Inflammatory macrophage treated with lipopolysaccharide for 1 hour (primary cell): Measurements from ENCODE around the gene TRIM25.

Experiments
- DNase-seq, 2 donors: peaks; one replicate each; pipeline ENCODE4 v3.0.0-alpha.2; 2020 to 2022

TRIM25 gene

DNA sequence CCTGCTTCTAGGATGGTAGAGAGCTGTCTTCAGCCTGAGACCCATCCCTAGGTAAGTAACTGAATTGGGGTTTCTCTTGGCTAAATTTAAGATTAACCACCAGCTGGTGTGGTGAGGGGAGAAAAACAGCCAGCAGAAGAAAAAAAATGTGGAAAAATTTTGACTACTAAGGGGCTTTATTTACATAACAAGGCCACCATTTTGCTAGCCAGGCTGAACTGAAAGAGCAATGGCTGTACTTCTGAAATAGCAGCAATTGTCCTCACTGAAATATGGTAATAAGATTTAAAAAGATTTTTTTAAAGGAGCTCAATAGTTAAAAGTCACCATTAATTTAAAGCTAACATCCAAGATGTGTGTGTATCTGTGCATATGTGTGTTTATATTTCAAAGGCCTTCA is 12.4 kb upstream of the TRIM25 start:
- no peak for DNase-seq

DNA sequence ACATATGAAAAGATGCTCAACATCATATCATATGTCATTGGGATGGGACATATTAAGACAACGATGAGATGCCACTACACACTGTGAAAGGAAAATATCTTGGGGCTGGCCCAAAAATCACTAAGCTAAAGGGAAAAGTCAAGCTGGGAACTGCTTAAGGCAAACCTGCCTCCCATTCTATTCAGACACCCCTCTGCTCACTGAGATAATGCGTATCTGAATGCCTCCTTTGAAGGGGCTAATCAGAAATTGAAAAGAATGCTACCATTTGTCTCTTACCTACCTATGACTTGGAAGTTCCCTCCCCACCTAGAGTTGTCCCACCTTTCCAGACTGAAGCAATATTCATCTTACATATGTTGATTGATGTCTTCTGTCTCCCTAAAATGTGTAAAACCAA is 11.2 kb upstream of the TRIM25 start:
- DNase-seq: no peak

DNA sequence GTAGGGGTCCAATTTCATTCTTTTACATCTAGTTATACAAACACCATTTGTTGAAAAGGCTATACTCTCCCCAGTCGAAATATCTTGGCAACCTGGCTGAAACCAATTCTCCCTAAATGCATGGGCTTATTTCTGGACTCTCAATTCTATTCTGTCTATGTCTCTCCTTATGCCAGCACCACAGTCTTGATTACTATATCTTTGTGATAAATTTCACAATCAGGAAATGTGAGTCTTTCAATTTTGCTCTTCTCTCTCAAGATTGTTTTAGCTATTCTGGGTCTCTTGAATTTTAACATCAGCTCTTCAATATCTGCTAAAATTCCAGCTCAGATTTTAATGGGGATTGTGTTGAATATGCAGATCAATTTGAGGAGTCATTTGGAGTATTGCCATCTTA is 5.9 kb upstream of the TRIM25 start:
- DNase-seq: peak; percentile 35

DNA sequence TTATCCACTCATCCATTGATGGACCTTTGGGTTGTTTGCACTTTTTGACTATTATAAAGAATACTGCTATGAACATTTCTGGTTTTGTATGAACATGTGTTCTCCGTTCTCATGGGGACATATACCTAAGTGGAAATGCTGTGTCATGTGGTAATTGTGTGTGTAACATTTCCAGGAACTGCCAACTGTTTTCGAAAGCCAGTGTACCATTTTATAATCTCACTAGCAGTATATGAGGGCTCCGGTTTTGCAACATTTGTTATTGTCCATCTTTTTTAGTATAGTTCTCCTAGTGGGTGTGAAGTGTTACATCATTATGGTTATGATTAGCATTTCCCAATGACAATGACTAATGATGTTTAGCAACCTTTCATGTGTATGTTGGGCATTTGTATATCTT is 5.1 kb upstream of the TRIM25 start:
- DNase-seq: peak; percentile 98

DNA sequence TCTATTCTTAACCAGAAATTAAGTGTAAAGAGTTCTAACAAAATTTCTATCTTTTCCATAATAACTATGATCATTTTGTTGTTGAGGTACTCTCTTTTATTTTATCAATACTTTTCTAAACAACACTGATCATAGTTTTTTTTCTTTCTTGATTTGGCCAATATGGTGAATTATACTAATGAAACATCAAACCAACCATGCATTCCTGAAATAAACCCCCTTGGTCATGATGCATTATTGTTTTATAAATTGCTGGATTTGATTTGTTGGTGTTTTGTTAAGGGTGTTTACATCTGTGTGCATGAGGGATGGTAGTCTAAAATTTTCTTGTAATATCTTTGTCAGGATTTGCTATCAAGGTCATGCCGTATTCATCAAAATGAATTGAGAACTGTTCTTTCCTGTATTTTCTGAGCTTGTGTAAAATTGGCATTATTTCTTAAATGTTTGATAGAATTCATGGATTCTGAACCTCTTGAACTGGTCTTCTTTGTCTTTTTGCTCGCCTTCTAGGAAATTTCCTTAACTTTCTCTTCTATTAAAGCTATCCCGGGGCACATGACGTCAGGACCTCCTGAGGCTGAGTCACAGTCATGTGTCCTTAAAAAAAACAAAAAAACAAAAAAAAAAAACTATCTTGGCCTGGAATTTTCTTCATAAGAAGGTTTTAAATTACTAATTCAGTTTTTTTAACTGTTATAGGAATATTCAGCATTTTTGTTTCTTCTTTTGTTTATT is 3.9 kb upstream of the TRIM25 start:
- DNase-seq: peak; percentile 78 to 81

DNA sequence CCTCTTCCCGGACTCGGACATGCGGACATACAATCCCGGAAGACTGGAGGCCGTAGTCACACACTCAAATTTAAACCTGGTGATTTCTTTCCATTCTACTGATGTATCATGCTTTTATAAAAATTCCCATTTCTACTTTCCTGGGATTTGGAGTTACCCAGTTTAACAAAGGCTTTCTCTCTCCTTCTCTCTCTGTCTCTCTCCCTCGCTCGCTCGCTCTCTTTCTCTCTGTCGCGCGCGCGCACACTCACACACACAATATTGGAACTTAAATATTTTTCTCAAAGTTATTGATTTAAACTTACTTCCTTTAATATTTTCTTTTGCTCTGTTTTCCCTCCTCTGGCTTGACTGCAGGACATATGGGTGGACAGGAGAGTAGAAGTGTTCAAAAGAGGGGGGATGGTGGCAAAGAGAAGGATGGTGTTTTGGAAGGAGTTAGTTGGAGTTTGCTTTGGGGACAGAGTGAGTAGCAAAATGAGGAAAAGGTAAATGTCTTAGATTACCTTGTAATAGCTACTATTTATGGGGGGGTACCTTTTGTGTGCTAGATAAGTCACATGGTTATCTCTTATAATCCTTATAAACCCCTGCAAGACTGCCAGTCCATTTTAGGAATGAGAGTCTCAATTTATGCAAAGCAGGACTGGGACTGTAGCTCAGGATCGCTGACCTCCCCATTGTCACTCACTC is 878 bp upstream of the TRIM25 start:
- DNase-seq: peak in 1 of 2 donors; percentile 37

DNA sequence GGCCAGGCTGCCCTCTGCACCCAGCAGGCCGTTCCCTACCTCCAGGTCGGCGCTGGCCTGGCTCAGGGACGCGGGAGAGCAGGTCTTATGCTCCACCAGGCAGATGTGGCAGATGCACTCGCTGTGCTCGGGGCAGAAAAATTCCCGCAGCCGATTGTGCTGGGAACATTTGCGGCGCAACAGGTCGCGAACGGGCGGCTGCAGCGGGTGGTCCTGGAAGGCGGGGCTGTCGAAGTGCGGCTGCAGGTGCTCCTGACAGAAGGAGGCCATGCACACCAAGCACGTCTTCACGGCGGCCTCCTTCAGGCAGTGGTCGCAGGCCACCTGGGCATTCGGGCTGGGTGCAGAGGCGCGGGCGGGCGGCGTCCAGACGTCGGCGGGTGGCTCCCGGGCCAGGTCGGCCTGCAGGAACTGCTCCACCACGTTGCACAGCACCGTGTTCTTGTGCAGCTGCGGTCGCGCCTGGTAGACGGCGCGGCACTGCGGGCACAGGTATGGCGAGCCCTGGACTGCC is 439 bp downstream of the TRIM25 start:
- no peak for DNase-seq

DNA sequence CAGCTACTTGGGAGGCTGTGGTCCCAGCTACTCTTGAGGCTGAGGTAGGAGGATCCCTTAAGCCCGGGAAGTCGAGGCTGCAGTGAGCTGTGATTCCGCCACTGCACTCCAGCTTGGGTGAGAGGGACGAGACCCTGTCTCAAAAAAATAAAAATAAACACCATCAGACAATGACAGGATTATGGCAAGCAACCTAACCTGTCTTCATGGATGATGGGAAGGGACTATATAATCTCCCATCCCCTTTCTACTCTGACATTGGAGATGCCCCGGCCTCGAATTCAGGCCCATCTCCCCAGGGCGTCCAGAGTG is 893 bp downstream of the TRIM25 start:
- no peak for DNase-seq

DNA sequence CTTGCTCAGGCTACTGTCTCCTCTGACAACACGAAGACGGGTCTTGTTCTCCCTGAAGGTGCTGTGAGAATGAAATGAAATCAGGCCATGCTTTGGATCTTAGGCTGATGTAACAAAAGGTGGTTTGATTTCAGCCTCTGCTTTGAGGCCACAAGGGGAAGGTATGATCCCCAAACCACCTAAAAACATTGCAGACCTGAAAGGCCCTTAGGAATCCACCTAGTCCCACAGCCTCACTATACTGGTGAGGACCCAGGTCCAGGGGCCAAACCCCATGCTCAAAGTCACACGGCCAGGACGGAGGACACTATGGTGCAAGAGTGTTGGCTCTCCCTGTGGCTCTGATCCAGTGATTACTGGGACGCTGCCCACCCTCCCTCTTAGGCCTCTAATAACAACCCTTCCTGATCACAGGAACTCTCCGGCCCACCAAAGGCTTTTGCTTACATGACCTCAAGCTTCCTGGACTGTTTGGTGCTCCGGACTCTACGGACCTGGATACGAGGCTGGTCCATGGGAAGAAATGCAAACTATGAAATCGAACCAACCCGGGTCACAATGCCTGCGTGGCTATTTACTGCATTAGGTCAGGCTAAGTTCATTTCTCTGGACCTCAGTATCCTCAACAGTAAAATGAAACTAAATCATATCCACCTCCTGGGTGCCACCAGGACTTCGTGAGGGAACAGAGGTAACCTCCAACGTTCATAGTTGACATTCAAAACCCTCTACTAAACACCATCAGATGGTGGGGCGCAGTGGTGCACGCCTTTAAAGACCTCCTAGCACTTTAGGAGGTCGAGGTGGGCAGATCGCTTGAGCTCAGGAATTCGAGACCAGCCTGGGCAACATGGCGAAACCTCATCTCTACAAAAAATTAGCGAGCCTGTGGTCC is 1.5 kb downstream of the TRIM25 start:
- DNase-seq: peak in 1 of 2 donors; percentile 27

DNA sequence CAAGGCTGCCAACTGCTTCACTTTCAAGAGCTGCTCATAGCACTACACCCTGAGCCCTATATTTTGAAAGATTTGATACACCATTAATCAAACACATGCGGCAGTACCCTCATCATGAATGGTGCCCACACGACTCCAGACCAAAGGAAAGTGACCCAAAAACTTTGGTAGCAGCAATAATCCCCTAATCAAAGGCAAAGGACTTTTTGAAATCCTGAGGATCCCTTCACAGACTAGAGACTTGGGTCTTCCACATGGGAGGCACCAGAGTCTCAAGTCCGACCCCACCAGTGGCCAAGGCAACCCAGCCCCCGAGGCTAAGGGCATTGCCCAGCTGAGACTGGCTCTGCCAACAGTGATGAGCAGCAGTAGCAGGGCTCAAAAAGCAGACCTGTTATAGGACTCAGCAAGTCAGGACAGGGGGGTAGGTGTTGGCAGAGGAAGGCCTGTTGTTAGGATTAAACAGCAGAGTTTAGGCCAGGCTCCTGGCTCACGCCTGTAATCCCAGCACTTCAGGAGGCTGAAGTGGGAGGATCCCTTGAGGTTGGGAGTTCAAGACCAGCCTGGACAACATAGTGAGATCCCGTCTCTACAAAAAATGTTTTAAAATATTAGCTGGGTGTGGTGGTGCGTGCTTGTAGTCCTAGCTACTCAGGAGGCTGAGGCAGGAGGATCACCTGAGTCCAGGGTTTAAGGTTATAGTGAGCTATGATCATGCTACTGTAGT is 3.2 kb downstream of the TRIM25 start:
- DNase-seq: no peak

DNA sequence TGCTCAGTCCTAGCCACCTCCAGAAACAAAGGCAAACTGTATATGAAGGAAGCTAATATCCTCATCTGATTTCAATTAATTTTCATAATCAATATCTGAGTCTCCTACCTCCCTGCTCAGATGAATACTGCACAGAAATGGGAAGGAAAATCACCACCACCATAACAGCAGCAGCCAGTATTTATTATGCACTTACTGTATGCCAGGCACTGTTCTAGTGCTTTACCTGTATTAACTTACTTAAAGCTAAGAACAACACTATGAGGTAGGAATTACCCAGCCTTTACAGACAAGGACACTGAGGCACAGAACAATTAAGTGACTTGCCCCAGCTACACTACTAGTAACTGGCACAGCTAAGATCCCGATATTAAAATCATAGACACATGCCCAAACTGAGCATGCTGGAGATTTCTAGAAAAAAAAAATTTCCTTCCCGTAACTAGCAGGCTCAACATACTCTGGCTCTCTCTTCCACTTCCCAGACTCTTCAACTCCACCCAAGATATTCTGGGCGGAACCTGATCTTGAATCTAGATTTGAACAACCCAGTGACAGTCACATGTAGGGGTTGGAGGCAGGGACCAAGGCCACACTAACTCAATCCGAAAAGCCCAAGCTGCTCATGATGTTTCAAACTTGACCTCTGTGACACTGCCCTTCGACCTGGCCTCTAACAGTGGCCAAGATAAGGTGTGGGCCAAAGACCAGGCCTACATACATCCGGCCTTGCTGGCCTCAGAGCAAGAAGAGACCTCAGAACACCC is 3.9 kb downstream of the TRIM25 start:
- DNase-seq: peak; percentile 71 to 79

DNA sequence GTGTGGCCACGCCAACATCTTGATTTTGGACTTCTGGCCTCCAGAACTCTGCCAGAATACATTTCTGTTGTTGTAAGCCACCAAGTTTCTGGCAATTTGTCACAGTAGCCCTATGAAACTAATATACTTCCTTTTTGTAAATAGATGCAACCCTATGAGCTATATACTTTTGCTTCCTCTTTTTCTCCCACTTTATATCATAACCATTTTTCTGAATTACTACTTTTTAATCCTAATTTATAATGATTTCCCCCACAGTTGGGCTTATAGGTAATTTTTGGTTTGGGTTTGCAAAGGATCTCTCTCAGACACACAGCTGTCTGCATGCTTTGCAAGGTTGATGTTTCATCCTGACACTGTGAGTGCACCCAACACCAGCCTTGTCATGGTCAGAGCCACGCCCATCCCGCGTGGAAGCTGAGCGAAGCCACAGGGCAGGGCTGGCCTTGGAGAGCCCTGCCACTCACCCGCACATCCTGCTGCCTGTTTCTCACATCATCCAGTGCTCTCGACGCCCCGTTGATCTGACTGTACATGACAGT is 5.8 kb downstream of the TRIM25 start:
- peak; percentile 79 to 86 for DNase-seq

DNA sequence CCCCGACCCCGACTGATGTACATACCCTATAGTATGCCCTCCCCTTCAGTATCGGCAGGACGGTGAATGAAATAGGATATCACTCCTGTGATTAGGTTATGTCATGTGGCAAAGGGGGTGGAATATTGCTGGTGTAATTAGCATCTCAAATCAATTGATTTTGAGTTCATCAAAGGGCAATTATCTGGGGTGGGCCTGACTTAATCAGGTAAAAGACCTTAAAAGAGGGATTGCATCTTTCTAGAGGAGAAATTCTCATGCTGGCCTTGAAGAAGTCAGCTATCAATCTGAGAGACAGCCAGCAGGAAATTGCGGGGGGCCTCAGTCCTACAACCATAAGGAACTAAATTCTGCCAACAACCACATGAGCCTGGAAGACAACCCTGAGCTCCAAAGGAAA is 10.3 kb downstream of the TRIM25 start:
- DNase-seq: no peak

DNA sequence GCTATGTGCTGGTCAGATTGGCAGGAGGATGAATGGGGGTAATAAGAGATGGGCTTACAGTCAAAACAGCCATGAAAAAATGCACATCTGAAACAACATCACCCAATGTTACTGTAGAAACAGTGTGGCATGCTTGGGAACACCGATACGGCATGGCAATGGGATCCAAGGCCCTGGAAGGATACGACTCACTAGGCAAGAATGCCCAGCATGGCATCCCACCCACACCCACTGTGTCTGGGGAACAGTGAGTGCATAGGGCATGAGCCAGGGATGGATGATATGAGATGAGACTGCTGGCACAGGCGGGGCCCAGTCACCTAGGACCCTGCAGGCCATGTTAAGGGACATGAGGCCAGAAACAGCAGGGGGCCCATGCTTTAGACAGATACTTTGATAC is 11.5 kb downstream of the TRIM25 start:
- DNase-seq: no peak

DNA sequence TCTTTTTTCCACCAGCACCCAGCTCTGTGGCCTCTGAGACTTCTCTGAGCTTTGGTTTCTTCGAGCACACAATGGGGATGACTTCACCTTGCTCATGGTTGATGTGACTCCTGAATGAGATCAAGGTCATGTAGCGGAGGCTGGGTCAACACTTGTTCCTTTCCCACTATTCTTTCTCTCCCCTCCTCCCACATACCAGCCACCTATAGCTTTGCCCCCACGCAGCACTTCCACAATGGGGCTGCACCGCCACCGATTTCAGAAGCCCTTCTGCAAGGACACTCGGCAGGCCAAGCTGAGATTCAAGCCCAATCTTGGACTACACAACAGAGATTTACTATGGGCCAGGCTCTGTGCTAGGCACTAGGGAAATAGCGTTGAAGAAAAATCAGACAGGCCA is 14.4 kb downstream of the TRIM25 start:
- no peak for DNase-seq

DNA sequence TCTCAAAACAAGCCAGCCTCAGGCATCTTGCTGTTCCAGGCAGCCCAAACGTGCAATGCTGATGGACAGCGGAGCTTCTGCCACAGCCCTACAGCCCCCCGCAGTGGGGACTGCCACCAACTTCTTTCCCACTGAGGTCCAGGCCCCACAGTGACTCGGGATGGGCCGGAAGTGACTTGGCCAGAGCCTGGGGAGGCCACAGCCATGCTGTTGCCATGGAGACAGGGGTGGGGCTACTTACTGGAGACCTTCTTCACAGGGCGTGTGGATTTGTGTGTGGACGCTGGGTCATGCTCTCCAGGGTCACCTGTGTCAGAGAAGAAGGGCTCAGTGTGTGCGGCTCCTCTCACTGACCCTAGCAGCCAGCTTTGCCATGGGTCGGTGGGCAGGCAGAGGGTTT is 15.0 kb downstream of the TRIM25 start:
- no peak for DNase-seq

DNA sequence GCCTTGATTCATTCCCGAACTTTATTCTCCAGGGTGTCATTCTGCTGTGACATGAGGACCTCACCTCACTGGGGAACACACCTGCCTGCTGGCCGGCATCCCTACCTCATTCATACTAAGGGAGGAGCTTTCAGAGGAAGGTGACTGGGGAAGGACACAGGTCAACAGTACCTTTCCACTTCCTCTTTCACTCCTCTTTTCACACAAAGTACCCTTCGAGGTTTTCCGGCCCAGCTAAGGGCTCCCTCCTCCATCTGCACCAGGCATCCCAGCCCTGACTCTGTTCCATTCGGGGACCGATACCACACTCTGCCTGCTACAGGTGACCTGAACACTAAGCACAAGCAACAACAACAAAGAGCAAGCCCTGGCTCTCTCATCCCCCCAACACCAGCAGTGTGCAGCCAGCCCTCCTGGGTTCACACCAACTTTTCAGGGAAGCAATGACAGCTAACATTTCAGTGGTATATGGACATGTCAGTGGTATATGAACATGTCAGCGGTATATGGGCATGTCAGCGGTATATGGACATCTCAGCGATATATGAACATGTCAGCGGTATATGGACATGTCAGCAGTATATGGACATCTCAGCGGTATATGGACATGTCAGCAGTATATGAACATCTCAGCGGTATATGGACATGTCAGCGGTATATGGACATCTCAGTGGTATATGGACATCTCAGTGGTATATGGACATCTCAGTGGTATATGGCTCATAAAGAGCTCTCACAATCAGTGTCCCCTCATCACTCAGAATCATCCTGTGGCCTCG is 16.0 kb downstream of the TRIM25 start:
- DNase-seq: no peak

DNA sequence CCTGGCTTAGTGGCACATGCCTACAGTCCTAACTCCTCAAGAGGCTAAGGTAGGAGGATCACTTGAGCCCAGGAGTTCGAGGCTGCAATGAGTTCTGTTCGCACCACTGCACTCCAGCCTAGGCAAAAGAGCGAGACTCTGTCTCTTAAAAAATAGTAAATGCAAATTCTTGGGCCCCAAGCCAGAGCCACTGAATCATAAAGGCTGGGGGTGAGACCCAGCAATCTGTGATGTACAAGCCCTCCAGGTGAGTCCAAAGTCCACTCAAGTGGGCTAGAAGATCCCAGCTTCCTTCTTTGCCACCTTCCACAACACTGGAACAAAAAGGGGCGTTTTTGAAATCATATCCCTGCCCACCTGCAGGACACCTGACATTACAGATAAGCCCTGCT is 16.9 kb downstream of the TRIM25 start:
- no peak for DNase-seq

DNA sequence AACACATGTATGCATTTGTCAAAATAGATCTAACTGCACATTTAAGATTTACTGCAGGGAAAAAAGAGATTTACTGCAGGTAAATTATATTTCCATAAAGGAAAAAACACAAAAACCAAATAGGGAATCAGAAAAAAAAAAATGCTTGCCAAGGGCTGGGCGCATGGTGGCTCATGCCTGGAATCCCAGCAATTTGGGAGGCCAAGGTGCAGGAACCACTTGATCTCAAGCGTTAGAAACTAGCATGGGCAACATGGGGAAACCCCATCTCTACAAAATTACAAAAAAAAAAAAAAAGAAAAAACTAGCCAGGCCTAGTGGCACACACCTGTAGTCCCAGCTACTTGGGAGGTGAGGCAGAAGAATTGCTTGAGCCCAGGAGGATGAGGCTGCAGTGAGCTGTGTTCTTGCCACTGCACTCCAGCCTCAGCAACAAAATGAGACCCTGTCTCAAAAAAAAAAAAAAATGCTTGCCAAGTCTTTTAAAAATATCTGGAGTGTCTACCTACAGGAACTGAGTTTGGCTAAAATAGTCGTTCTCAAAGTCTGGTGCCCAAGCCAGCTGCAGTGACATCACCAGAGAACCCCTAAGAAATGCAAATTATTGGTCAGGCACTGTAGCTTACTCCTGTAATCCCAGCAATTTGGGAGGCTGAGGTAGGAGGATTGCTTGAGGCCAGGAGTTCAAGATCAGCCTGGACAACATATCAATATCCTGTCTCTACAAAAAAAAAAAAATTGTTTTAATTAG is 17.5 kb downstream of the TRIM25 start:
- DNase-seq: no peak

DNA sequence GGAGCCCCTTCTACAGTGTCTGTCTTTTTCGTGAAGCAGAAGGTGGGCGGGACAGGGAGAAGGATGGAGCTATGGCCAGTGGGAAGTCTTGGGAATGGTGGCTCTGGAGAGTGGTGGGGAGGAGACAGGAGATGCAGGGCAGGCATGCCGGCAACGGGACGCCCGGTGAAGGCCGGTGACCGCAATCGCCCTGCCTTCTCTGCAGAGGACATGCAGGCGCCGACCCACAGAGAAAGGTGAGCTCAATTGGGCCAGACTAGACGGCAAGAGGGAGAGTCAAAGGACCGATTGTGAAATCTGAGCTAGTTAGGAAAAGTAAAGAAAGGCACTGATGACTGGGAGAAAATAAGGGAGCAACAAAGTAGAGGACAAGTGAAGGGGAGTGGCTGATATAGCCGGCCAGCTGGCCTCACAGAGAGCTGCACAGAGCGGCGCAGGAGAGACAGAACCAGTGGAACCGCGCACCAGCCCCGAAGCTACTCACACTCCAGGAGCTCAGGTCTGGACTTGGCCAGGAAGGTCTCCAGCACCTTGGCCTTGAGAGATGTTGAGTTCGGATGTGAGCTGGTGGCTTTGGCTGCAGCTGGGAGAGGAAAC is 18.9 kb downstream of the TRIM25 start:
- no peak for DNase-seq
